Activated CD4-positive, CD25-positive, alpha-beta regulatory T cell treated with anti-CD3 and anti-CD28 coated beads, Interleukin-2, amount 50 U/mL, for 72 hours (primary cell): ENCODE data around the gene KIAA0040.

ENCODE experiments used
- DNase-seq: peaks from one replicate; pipeline ENCODE4 v3.0.0; 2021

KIAA0040 gene

GRCh38 chr1:175192630-175193526, at the start of gene KIAA0040:
TSS of gene KIAA0040 (minus strand) at chr1:175192776. CDS start at chr1:175161013, 31,763 bp downstream.
- DNase-seq: peak; percentile 66

GRCh38 chr1:175237389-175237788, 44.8 kb upstream of the KIAA0040 start:
- DNase-seq: no peak

- no peak for DNase-seq
Observed at GRCh38 chr1:175234639-175235038, 42.1 kb upstream of the KIAA0040 start.

- no peak for DNase-seq
Observed at GRCh38 chr1:175232335-175232734, 39.8 kb upstream of the KIAA0040 start.

- DNase-seq: no peak
Observed at GRCh38 chr1:175225805-175226129, 33.2 kb upstream of the KIAA0040 start.

- DNase-seq: no peak
Observed at GRCh38 chr1:175222296-175222938, 29.8 kb upstream of the KIAA0040 start.

GRCh38 chr1:175221557-175222175, 29.1 kb upstream of the KIAA0040 start:
- DNase-seq: no peak

GRCh38 chr1:175220853-175221556, 28.4 kb upstream of the KIAA0040 start:
- no peak for DNase-seq

- no peak for DNase-seq
Observed at GRCh38 chr1:175219774-175220173, 27.2 kb upstream of the KIAA0040 start.

- DNase-seq: no peak
Observed at GRCh38 chr1:175218786-175219434, 26.3 kb upstream of the KIAA0040 start.

GRCh38 chr1:175217721-175218531, 25.4 kb upstream of the KIAA0040 start:
- DNase-seq: no peak

- no peak for DNase-seq
Observed at GRCh38 chr1:175216444-175216843, 23.9 kb upstream of the KIAA0040 start.

GRCh38 chr1:175211656-175212055, 19.1 kb upstream of the KIAA0040 start:
- DNase-seq: no peak

GRCh38 chr1:175210744-175211143, 18.2 kb upstream of the KIAA0040 start:
- DNase-seq: no peak

- no peak for DNase-seq
Observed at GRCh38 chr1:175209493-175209921, 16.9 kb upstream of the KIAA0040 start.

- no peak for DNase-seq
Observed at GRCh38 chr1:175208773-175209492, 16.4 kb upstream of the KIAA0040 start.

- DNase-seq: no peak
Observed at GRCh38 chr1:175207971-175208370, 15.4 kb upstream of the KIAA0040 start.

- no peak for DNase-seq
Observed at GRCh38 chr1:175206687-175207086, 14.1 kb upstream of the KIAA0040 start.

- DNase-seq: no peak
Observed at GRCh38 chr1:175204330-175204729, 11.8 kb upstream of the KIAA0040 start.

GRCh38 chr1:175203570-175204068, 11.0 kb upstream of the KIAA0040 start:
- no peak for DNase-seq
